C4-2B (cell line): ENCODE results near the gene TEDC1.
A peak's percentile ranks its signal among the peaks of the same experiment; 100 is the strongest.

Source experiments
- H3K27ac ChIP-seq: fragments of 450-650 bp; 2 replicates; pipeline ENCODE4 v1.5.1; 2017
- CTCF ChIP-seq: fragments of 450-650 bp; conservative IDR thresholded peaks from 2 replicates; pipeline ENCODE4 v1.5.1; 2017; ENCODE audit warnings: mild to moderate bottlenecking
- ZFX ChIP-seq: fragments of 450-650 bp; IDR thresholded peaks from 2 replicates; pipeline ENCODE4 v1.6.1; 2017

Gene TEDC1

GRCh38 chr14:105467249-105467941 is 23.7 kb upstream of the TEDC1 start:
- no peak for TF ChIP-seq CTCF
- 0 out of 2 replicates have a peak, but pooled peaks have one; percentile 5 for TF ChIP-seq ZFX
- peak overlapping the region; percentile 91 for H3K27ac ChIP-seq

- TF ChIP-seq ZFX (no peak), CTCF (no peak)
- peak overlapping the region; percentile 91 for H3K27ac ChIP-seq
These were observed 23.0 kb upstream of the TEDC1 start for GRCh38 chr14:105467942-105468471.

- peak overlapping the region; percentile 91 for H3K27ac ChIP-seq
- no peak for TF ChIP-seq CTCF
- no peak for TF ChIP-seq ZFX
These were observed 22.3 kb upstream of the TEDC1 start for GRCh38 chr14:105468621-105469241.

- peak overlapping the region; percentile 91 for H3K27ac ChIP-seq
- no peak for TF ChIP-seq CTCF
- TF ChIP-seq ZFX: no peak
These were observed 21.3 kb upstream of the TEDC1 start for GRCh38 chr14:105469456-105470349.

- TF ChIP-seq ZFX (no peak), CTCF (no peak)
- 0 out of 2 replicates have a peak overlapping the region, but pooled peaks have one; percentile 3 for H3K27ac ChIP-seq
These were observed 20.4 kb upstream of the TEDC1 start for GRCh38 chr14:105470350-105471296.

GRCh38 chr14:105471297-105471821 is 19.7 kb upstream of the TEDC1 start:
- TF ChIP-seq ZFX (no peak), CTCF (no peak)

More at GRCh38 chr14:105471297-105471821, 19.7 kb upstream of the TEDC1 start:
- H3K27ac ChIP-seq: 0 out of 2 replicates have a peak overlapping the region, but pooled peaks have one; percentile 3
